Measurements from ENCODE around the gene TMPRSS4. TPM values are rescaled to one million over a fixed set of nuclear protein-coding genes. Genes with fewer than 3 reads are reported as not detected.

The TMPRSS4 gene
- total RNA-seq, 5 donors from 2014 or later (not counting 1 experiment from before 2014, with no cell fraction given): 0.51 to 0.66 TPM; not detected in 3

GRCh38 chr11:118114266-118114665 is 37.4 kb downstream of the TMPRSS4 start:
- no peak for DNase-seq
- H3K9me3 Mint-ChIP-seq: no peaks in the 10 kb centered on the region
- H3K27ac ChIP-seq (ENCODE audit: low read length): no peak overlapping the region
- ATAC-seq (replicated peaks in 1 of 4): no peak
- no peak overlapping the region for H3K27ac Mint-ChIP-seq
- peaks cover 0 to 3% of the 10 kb centered on the region in 2 experiments for H3K4me1 ChIP-seq (ENCODE audit: control insufficient read depth in 1 of 2, extremely low read depth in 1 of 2, insufficient read depth in 2 of 2, low read length in 2 of 2)
- ChIA-PET CTCF (no interaction called here), POLR2A (no interaction called here)
- no peaks in the 10 kb centered on the region for H3K9me3 ChIP-seq
- H3K4me1 Mint-ChIP-seq: peaks cover 15 to 18% (median 18%) of the 10 kb centered on the region in 3 donors
- H3K36me3 ChIP-seq (ENCODE audit: control insufficient read depth in 2 of 2, extremely low read depth in 1 of 2, insufficient read depth in 1 of 2, low read length in 1 of 2): no peaks in the 10 kb centered on the region
- H3K27me3 ChIP-seq (replicated peaks in 1 of 2; ENCODE audit: control insufficient read depth in 2 of 2, extremely low read depth in 1 of 2, insufficient read depth in 2 of 2, low read length in 1 of 2): peaks cover 0 to 36% of the 10 kb centered on the region in 2 experiments
- H3K27me3 Mint-ChIP-seq: peaks cover 16 to 20% of the 10 kb centered on the region in 2 donors
- H3K36me3 Mint-ChIP-seq: no peaks in the 10 kb centered on the region
- no peak overlapping the region for H3K4me3 Mint-ChIP-seq
- no CpG with 5 or more reads among the region's 1 CpG for WGBS (ENCODE audit: insufficient coverage)
- no peak overlapping the region for H3K4me3 ChIP-seq (ENCODE audit: control insufficient read depth in 1 of 2, extremely low read depth in 1 of 2, low read length in 1 of 2)

DNA sequence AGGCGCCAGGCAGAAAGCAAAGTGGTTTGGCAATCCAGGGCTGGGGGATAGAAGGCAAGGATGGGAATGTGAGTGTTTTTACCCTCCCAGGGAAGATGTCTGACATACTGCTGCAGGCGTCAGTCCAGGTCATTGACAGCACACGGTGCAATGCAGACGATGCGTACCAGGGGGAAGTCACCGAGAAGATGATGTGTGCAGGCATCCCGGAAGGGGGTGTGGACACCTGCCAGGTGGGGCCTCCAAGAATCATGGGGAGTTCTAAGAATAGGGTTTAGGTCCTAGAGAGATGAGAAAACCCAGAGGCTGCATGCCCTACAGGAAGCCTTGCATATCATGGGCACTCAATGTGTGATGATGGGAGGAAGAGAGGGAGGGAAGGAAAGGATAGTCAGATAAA is 38.2 kb downstream of the TMPRSS4 start:
- POLR2A ChIA-PET: no interaction called here
- CTCF ChIA-PET: no interaction called here

GRCh38 chr11:118117790-118118601 is 41.1 kb downstream of the TMPRSS4 start:
- Mint-ChIP-seq H3K4me3 (peak overlapping the region in 1 of 3 donors; percentile 9), H3K36me3 (peaks cover 3% of the 10 kb centered on the region), H3K27ac (no peak overlapping the region), H3K4me1 (peaks cover 15 to 18% (median 18%) of the 10 kb centered on the region in 3 donors), H3K27me3 (peaks cover 20% of the 10 kb centered on the region in 2 donors), H3K9me3 (peaks cover 0 to 6% (median 0%) of the 10 kb centered on the region in 3 donors)
- Histone ChIP-seq H3K27me3 (replicated peaks in 1 of 2; ENCODE audit: control insufficient read depth in 2 of 2, extremely low read depth in 1 of 2, insufficient read depth in 2 of 2, low read length in 1 of 2) (peaks cover 0 to 24% of the 10 kb centered on the region in 2 experiments), H3K9me3 (no peaks in the 10 kb centered on the region), H3K27ac (ENCODE audit: low read length) (no peak overlapping the region), H3K4me3 (ENCODE audit: control insufficient read depth in 1 of 2, extremely low read depth in 1 of 2, low read length in 1 of 2) (no peak overlapping the region), H3K4me1 (ENCODE audit: control insufficient read depth in 1 of 2, extremely low read depth in 1 of 2, insufficient read depth in 2 of 2, low read length in 2 of 2) (peaks cover 0 to 3% of the 10 kb centered on the region in 2 experiments), H3K36me3 (ENCODE audit: control insufficient read depth in 2 of 2, extremely low read depth in 1 of 2, insufficient read depth in 1 of 2, low read length in 1 of 2) (no peaks in the 10 kb centered on the region)
- WGBS (ENCODE audit: insufficient coverage): 30% methylated on average over 6 of the region's 9 CpGs
- peak in 2 of 4 experiments; percentile 68 to 74 for ATAC-seq (replicated peaks in 1 of 4)
- ChIA-PET CTCF (no interaction called here), POLR2A (no interaction called here)
- peak in 7 of 35 experiments; percentile 1 to 14 (median 5) for DNase-seq

More for the DNA sequence above, 38.2 kb downstream of the TMPRSS4 start:
- no peak overlapping the region for H3K4me3 Mint-ChIP-seq
- peaks cover 15 to 18% (median 18%) of the 10 kb centered on the region in 3 donors for H3K4me1 Mint-ChIP-seq
- H3K27ac ChIP-seq (ENCODE audit: low read length): no peak overlapping the region
- peaks cover 16 to 20% of the 10 kb centered on the region in 2 donors for H3K27me3 Mint-ChIP-seq
- H3K36me3 Mint-ChIP-seq: no peaks in the 10 kb centered on the region
- no peaks in the 10 kb centered on the region for H3K9me3 Mint-ChIP-seq
- WGBS (ENCODE audit: insufficient coverage): 89% methylated on average over 6 of the region's 7 CpGs
- ATAC-seq (replicated peaks in 1 of 4) (no peak), DNase-seq (no peak)
- H3K27ac Mint-ChIP-seq: no peak overlapping the region
- H3K27me3 ChIP-seq (replicated peaks in 1 of 2; ENCODE audit: control insufficient read depth in 2 of 2, extremely low read depth in 1 of 2, insufficient read depth in 2 of 2, low read length in 1 of 2): peaks cover 0 to 36% of the 10 kb centered on the region in 2 experiments
- no peaks in the 10 kb centered on the region for H3K36me3 ChIP-seq (ENCODE audit: control insufficient read depth in 2 of 2, extremely low read depth in 1 of 2, insufficient read depth in 1 of 2, low read length in 1 of 2)
- H3K4me3 ChIP-seq (ENCODE audit: control insufficient read depth in 1 of 2, extremely low read depth in 1 of 2, low read length in 1 of 2): no peak overlapping the region
- no peaks in the 10 kb centered on the region for H3K9me3 ChIP-seq
- peaks cover 0 to 3% of the 10 kb centered on the region in 2 experiments for H3K4me1 ChIP-seq (ENCODE audit: control insufficient read depth in 1 of 2, extremely low read depth in 1 of 2, insufficient read depth in 2 of 2, low read length in 2 of 2)

DNA sequence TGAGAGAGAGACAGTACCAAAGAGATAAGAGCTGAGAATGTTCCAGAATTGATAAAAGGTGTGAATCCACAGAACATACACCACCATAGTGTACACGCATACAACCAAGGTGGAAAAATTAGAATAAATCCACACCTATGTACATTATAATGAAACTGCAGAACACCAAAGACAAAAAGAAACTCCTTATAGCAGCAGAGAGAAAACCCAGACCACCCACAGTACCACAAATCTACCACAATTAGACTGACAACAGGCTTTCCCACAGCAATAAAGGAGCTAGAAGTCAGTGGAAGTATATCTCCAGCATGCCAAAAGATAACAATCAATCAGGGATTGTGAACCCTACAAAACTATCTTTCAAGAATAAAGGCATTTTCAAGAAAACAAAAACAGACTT is 43.9 kb downstream of the TMPRSS4 start:
- ChIA-PET CTCF (no interaction called here), POLR2A (no interaction called here)
- peaks cover 3% of the 10 kb centered on the region for H3K36me3 Mint-ChIP-seq
- H3K27me3 ChIP-seq (replicated peaks in 1 of 2; ENCODE audit: control insufficient read depth in 2 of 2, extremely low read depth in 1 of 2, insufficient read depth in 2 of 2, low read length in 1 of 2): peaks cover 0 to 16% of the 10 kb centered on the region in 2 experiments
- DNase-seq (no peak), ATAC-seq (replicated peaks in 1 of 4) (no peak)
- no peaks in the 10 kb centered on the region for H3K36me3 ChIP-seq (ENCODE audit: control insufficient read depth in 2 of 2, extremely low read depth in 1 of 2, insufficient read depth in 1 of 2, low read length in 1 of 2)
- peaks cover 0 to 6% (median 0%) of the 10 kb centered on the region in 3 donors for H3K9me3 Mint-ChIP-seq
- no peak overlapping the region for H3K27ac Mint-ChIP-seq
- H3K4me3 Mint-ChIP-seq: no peak overlapping the region
- no peaks in the 10 kb centered on the region for H3K9me3 ChIP-seq
- H3K27me3 Mint-ChIP-seq: peaks cover 8 to 11% of the 10 kb centered on the region in 2 donors
- H3K4me1 ChIP-seq (ENCODE audit: control insufficient read depth in 1 of 2, extremely low read depth in 1 of 2, insufficient read depth in 2 of 2, low read length in 2 of 2): peaks cover 0 to 3% of the 10 kb centered on the region in 2 experiments
- WGBS (ENCODE audit: insufficient coverage): no CpG with 5 or more reads among the region's 1 CpG
- peaks cover 3 to 12% (median 12%) of the 10 kb centered on the region in 3 donors for H3K4me1 Mint-ChIP-seq
- H3K27ac ChIP-seq (ENCODE audit: low read length): no peak overlapping the region
- H3K4me3 ChIP-seq (ENCODE audit: control insufficient read depth in 1 of 2, extremely low read depth in 1 of 2, low read length in 1 of 2): no peak overlapping the region

DNA sequence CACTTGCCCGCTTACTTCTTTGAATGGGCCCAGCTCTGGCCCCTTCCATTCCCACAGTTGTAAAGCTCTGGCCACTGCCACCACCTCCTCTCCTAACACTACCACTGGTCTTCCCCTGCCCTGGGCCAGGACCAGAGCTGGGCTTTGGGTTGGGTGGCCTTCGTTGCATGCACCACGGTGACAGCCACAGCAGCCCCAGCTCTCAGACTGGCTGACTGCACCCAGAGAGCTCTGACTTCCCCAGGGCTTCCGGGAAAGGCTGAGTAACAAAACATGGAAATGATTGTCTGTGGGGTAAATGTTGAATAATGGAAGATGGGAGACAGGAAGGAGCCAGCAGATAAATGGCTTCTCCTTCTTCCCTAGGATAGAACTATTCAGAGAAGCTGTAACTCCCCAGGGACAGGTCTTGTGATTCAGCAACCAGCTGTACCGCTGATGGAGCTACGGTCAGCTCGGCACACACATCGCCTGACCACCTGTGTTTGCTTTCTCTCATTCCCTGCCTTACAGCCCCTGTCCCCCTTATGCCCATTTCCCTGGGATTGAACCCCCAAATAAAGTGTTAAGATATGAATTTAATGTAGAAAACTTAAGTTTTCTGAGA is 48.2 kb downstream of the TMPRSS4 start:
- no peaks in the 10 kb centered on the region for H3K36me3 ChIP-seq (ENCODE audit: control insufficient read depth in 2 of 2, extremely low read depth in 1 of 2, insufficient read depth in 1 of 2, low read length in 1 of 2)
- WGBS (ENCODE audit: insufficient coverage): 79% methylated on average over 3 of the region's 8 CpGs
- H3K4me3 ChIP-seq (ENCODE audit: control insufficient read depth in 1 of 2, extremely low read depth in 1 of 2, low read length in 1 of 2): no peak overlapping the region
- H3K4me1 ChIP-seq (ENCODE audit: control insufficient read depth in 1 of 2, extremely low read depth in 1 of 2, insufficient read depth in 2 of 2, low read length in 2 of 2): no peaks in the 10 kb centered on the region
- H3K27me3 ChIP-seq (replicated peaks in 1 of 2; ENCODE audit: control insufficient read depth in 2 of 2, extremely low read depth in 1 of 2, insufficient read depth in 2 of 2, low read length in 1 of 2): peaks cover 0 to 19% of the 10 kb centered on the region in 2 experiments
- ChIA-PET POLR2A (no interaction called here), CTCF (no interaction called here)
- Mint-ChIP-seq H3K9me3 (peaks cover 0 to 6% (median 0%) of the 10 kb centered on the region in 3 donors), H3K27ac (no peak overlapping the region), H3K27me3 (peaks cover 10 to 14% of the 10 kb centered on the region in 2 donors), H3K4me3 (no peak overlapping the region), H3K4me1 (no peaks in the 10 kb centered on the region), H3K36me3 (peaks cover 3% of the 10 kb centered on the region)
- no peaks in the 10 kb centered on the region for H3K9me3 ChIP-seq
- H3K27ac ChIP-seq (ENCODE audit: low read length): no peak overlapping the region
- DNase-seq (no peak), ATAC-seq (replicated peaks in 1 of 4) (no peak)

DNA sequence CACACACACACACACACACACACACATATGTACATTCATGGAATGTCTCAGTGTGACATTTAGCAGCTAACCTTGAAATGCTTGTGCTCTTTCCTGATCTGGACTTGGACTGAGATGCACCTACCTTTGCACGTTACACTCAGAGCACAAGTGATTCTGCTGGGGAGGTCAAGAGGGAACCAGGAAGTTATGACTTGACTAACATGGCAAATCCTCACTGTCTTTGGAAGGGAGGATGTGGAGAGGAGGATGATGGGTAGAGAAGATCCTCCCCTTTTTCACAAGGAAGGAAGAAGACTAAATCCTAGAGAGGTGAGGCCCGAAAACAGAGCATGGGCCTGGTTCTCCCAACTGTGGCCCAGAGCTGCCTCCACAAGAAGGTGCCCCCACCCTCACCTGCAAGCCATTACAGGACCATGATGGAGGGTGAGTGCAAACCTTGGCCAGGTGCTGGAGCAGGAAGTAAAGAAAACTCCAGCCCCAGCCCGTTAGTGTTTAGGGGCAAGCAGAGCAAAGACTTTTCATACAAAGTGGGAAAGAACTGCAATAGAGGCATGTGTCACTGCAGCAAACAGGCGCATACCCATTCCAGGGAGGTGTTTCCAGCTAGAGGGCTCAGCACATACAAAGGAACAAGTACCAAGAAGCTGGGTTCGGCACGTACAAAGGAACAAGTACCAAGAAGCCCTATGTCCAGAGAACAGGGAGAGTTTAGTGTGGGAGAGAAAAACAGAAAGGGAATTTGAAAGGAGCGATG is 49.4 kb downstream of the TMPRSS4 start:
- no peaks in the 10 kb centered on the region for H3K4me1 ChIP-seq (ENCODE audit: control insufficient read depth in 1 of 2, extremely low read depth in 1 of 2, insufficient read depth in 2 of 2, low read length in 2 of 2)
- ATAC-seq (replicated peaks in 1 of 4) (no peak), DNase-seq (no peak)
- H3K27ac ChIP-seq (ENCODE audit: low read length): no peak overlapping the region
- H3K36me3 ChIP-seq (ENCODE audit: control insufficient read depth in 2 of 2, extremely low read depth in 1 of 2, insufficient read depth in 1 of 2, low read length in 1 of 2): no peaks in the 10 kb centered on the region
- Mint-ChIP-seq H3K4me1 (no peaks in the 10 kb centered on the region), H3K9me3 (no peaks in the 10 kb centered on the region), H3K4me3 (no peak overlapping the region), H3K36me3 (no peaks in the 10 kb centered on the region), H3K27ac (no peak overlapping the region), H3K27me3 (peaks cover 10% of the 10 kb centered on the region in 2 donors)
- ChIA-PET CTCF (interaction anchor here in 1 of 2 donors (0.6 kb wide), 2 partner anchors 18 to 169 kb away, joined by 3 read pairs; no protein-coding TSS in a partner anchor), POLR2A (no interaction called here)
- H3K9me3 ChIP-seq: no peaks in the 10 kb centered on the region
- H3K27me3 ChIP-seq (replicated peaks in 1 of 2; ENCODE audit: control insufficient read depth in 2 of 2, extremely low read depth in 1 of 2, insufficient read depth in 2 of 2, low read length in 1 of 2): peaks cover 0 to 19% of the 10 kb centered on the region in 2 experiments
- H3K4me3 ChIP-seq (ENCODE audit: control insufficient read depth in 1 of 2, extremely low read depth in 1 of 2, low read length in 1 of 2): no peak overlapping the region
- WGBS (ENCODE audit: insufficient coverage): 72% methylated on average over 6 of the region's 7 CpGs
